Subcutaneous abdominal adipose tissue (tissue), 5 donors: Measurements from ENCODE around the gene NOX3.

Experiments used
- H3K27ac ChIP-seq: one replicate; pipeline ENCODE4 v1.7.0; 2013; ENCODE audit warnings: low read depth, mild to moderate bottlenecking, inconsistent platforms, low read length, moderate library complexity
- H3K27me3 ChIP-seq, 5 donors: one replicate each; pipeline ENCODE4 v1.7.0; 2013; ENCODE audit warnings: low read length in 5 of 5, inconsistent platforms in 1 of 5; ENCODE audit not compliant: control insufficient read depth in 5 of 5, insufficient read depth in 4 of 5
- H3K36me3 ChIP-seq, 5 donors: one replicate each; pipeline ENCODE4 v1.7.0; 2013; ENCODE audit warnings: low read length in 5 of 5; ENCODE audit not compliant: control insufficient read depth in 5 of 5, insufficient read depth in 5 of 5
- H3K4me1 ChIP-seq, 5 donors: one replicate each; pipeline ENCODE4 v1.7.0; 2013; ENCODE audit warnings: low read length in 5 of 5, mild to moderate bottlenecking in 3 of 5, moderate library complexity in 1 of 5; ENCODE audit not compliant: control insufficient read depth in 5 of 5, insufficient read depth in 5 of 5
- H3K4me3 ChIP-seq, 5 donors: one replicate each; pipeline ENCODE4 v1.7.0; 2013; ENCODE audit warnings: low read length in 5 of 5, low read depth in 1 of 5
- H3K9ac ChIP-seq, 5 donors: one replicate each; pipeline ENCODE4 v1.7.0; 2013; ENCODE audit warnings: low read length in 5 of 5, mild to moderate bottlenecking in 4 of 5, moderate library complexity in 3 of 5
- H3K9me3 ChIP-seq, 5 donors: one replicate each; pipeline ENCODE4 v1.7.0; 2013; ENCODE audit warnings: low read length in 5 of 5; ENCODE audit not compliant: control insufficient read depth in 5 of 5
- donor health status: healthy.
- donor health status: healthy.
- donor health status: healthy.
- donor health status: healthy.
- donor health status: healthy.

The NOX3 gene

GRCh38 chr6:155406801-155407200 is 48.8 kb downstream of the NOX3 start:
- no peak overlapping the region for H3K27ac ChIP-seq
- H3K36me3 ChIP-seq: no peaks in the 10 kb centered on the region
- H3K9ac ChIP-seq: no peak overlapping the region

GRCh38 chr6:155404937-155405336 is 50.7 kb downstream of the NOX3 start:
- H3K9me3 ChIP-seq: no peaks in the 10 kb centered on the region
- H3K27me3 ChIP-seq: peaks cover 0 to 4% (median 0%) of the 10 kb centered on the region in 5 donors
- no peaks in the 10 kb centered on the region for H3K4me1 ChIP-seq
- H3K4me3 ChIP-seq: no peak overlapping the region
- H3K36me3 ChIP-seq: no peaks in the 10 kb centered on the region
- no peak overlapping the region for H3K9ac ChIP-seq
- H3K27ac ChIP-seq: no peak overlapping the region

More at GRCh38 chr6:155406801-155407200, 48.8 kb downstream of the NOX3 start:
- peaks cover 0 to 6% (median 0%) of the 10 kb centered on the region in 5 donors for H3K4me1 ChIP-seq
- no peaks in the 10 kb centered on the region for H3K9me3 ChIP-seq
- no peak overlapping the region for H3K4me3 ChIP-seq
- H3K27me3 ChIP-seq: peaks cover 0 to 4% (median 0%) of the 10 kb centered on the region in 5 donors

GRCh38 chr6:155402656-155403304 is 52.9 kb downstream of the NOX3 start:
- Histone ChIP-seq H3K36me3 (no peaks in the 10 kb centered on the region), H3K9ac (no peak overlapping the region), H3K4me1 (no peaks in the 10 kb centered on the region), H3K9me3 (no peaks in the 10 kb centered on the region), H3K27ac (no peak overlapping the region), H3K4me3 (no peak overlapping the region), H3K27me3 (peaks cover 0 to 5% (median 0%) of the 10 kb centered on the region in 5 donors)

GRCh38 chr6:155400654-155400965 is 55.0 kb downstream of the NOX3 start:
- peaks cover 0 to 5% (median 0%) of the 10 kb centered on the region in 5 donors for H3K27me3 ChIP-seq
- no peak overlapping the region for H3K4me3 ChIP-seq
- H3K27ac ChIP-seq: no peak overlapping the region
- no peaks in the 10 kb centered on the region for H3K9me3 ChIP-seq
- no peak overlapping the region for H3K9ac ChIP-seq
- H3K36me3 ChIP-seq: no peaks in the 10 kb centered on the region
- no peaks in the 10 kb centered on the region for H3K4me1 ChIP-seq

- H3K4me3 ChIP-seq: no peak overlapping the region
- H3K9me3 ChIP-seq: no peaks in the 10 kb centered on the region
- H3K27me3 ChIP-seq: peaks cover 0 to 5% (median 0%) of the 10 kb centered on the region in 5 donors
- H3K9ac ChIP-seq: no peak overlapping the region
- no peaks in the 10 kb centered on the region for H3K4me1 ChIP-seq
- no peak overlapping the region for H3K27ac ChIP-seq
- no peaks in the 10 kb centered on the region for H3K36me3 ChIP-seq
These were observed 55.6 kb downstream of the NOX3 start for GRCh38 chr6:155399745-155400653.

DNA sequence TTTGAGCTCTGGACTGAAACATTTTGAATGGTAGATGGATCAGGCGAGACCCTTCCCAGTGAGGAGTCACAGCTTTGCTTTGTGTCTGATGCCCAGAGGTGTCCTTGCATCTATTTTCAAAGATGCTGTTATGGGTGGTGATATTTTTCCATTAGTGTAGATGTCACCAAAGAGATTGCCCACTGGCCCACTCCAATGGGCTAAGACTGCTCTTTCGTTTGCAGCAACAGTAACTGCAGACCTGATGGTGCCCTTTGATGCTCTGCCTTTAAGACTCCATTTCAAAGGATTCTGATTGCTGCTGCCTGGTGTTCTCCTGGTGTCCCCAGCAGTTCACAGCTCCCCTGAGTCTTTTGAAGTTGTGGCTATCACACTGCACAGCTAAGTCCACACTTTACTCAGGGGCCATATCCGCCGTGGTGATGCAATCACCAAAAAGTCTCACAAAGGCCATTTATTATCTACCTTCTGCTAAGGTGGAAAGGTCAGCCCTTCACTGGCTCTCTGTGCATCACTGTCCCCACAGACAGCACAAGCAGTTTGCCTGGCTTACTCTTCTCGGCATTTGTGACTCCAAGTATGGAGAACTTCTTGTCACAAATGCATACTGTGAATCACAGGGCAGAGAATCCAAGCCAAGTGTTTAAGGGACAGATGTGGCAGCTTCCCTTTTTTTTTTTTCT is 56.4 kb downstream of the NOX3 start:
- Histone ChIP-seq H3K27me3 (peaks cover 0 to 5% (median 0%) of the 10 kb centered on the region in 5 donors), H3K9me3 (no peaks in the 10 kb centered on the region), H3K9ac (no peak overlapping the region), H3K4me3 (no peak overlapping the region), H3K27ac (no peak overlapping the region), H3K4me1 (no peaks in the 10 kb centered on the region), H3K36me3 (no peaks in the 10 kb centered on the region)

- H3K27ac ChIP-seq: no peak overlapping the region
- H3K4me1 ChIP-seq: no peaks in the 10 kb centered on the region
- H3K36me3 ChIP-seq: no peaks in the 10 kb centered on the region
- no peak overlapping the region for H3K4me3 ChIP-seq
- H3K9ac ChIP-seq: no peak overlapping the region
- H3K9me3 ChIP-seq: no peaks in the 10 kb centered on the region
- peaks cover 0 to 5% (median 0%) of the 10 kb centered on the region in 5 donors for H3K27me3 ChIP-seq
These were observed 57.0 kb downstream of the NOX3 start for GRCh38 chr6:155398701-155399061.

DNA sequence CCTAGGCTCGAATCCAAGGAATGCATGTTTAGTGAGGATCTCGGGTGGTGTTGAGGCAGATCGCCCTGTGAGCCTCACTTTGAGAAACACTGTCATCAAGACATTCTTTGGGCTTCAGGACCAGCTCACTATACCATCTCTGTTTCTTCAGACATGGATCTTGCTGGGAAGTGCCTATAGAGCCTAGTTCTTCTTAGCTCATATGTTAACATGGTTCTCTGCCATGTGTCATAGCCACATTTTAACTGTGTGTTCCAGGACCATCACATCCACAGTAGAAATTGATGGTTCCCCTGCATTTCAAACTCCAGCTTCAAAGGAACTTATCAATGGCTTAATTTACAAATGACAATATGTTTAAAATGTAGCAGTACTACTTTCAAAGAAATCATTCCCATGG is 57.4 kb downstream of the NOX3 start:
- Histone ChIP-seq H3K27ac (no peak overlapping the region), H3K4me3 (no peak overlapping the region), H3K9ac (no peak overlapping the region), H3K27me3 (peaks cover 0 to 5% (median 0%) of the 10 kb centered on the region in 5 donors), H3K4me1 (no peaks in the 10 kb centered on the region), H3K36me3 (no peaks in the 10 kb centered on the region), H3K9me3 (no peaks in the 10 kb centered on the region)

GRCh38 chr6:155397172-155397705 is 58.4 kb downstream of the NOX3 start:
- Histone ChIP-seq H3K9me3 (no peaks in the 10 kb centered on the region), H3K27me3 (peaks cover 0 to 5% (median 0%) of the 10 kb centered on the region in 5 donors), H3K4me3 (no peak overlapping the region), H3K9ac (no peak overlapping the region), H3K36me3 (no peaks in the 10 kb centered on the region), H3K27ac (no peak overlapping the region), H3K4me1 (no peaks in the 10 kb centered on the region)

DNA sequence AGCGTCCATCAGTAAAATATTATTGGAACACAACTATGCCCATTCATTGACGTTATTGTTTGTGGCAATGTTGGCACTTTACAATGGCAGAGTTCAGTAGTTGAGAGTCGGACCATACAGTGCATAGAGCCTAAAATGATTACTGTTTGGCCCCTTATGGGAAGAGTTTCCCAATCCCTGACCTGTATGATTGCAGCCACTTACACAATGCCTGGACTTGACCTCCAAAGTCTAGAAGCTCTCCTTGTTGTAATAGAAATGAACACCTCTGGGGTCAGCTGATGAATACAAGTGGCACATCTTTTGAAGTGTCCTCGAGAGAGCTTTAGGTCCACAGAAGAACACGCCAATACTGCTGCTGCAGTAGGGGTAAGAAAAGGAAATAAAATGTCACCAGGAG is 59.0 kb downstream of the NOX3 start:
- Histone ChIP-seq H3K4me1 (no peaks in the 10 kb centered on the region), H3K9ac (no peak overlapping the region), H3K4me3 (no peak overlapping the region), H3K27ac (no peak overlapping the region), H3K9me3 (no peaks in the 10 kb centered on the region), H3K36me3 (no peaks in the 10 kb centered on the region), H3K27me3 (peaks cover 0 to 5% (median 0%) of the 10 kb centered on the region in 5 donors)
